Measurements from ENCODE around the gene C14orf39. TPM values are rescaled to one million over a fixed set of nuclear protein-coding genes. Genes with fewer than 3 reads are reported as not detected.

C14orf39 gene
- total RNA-seq: 0.58 TPM in 1 of 2 replicates, not detected in the other

DNA sequence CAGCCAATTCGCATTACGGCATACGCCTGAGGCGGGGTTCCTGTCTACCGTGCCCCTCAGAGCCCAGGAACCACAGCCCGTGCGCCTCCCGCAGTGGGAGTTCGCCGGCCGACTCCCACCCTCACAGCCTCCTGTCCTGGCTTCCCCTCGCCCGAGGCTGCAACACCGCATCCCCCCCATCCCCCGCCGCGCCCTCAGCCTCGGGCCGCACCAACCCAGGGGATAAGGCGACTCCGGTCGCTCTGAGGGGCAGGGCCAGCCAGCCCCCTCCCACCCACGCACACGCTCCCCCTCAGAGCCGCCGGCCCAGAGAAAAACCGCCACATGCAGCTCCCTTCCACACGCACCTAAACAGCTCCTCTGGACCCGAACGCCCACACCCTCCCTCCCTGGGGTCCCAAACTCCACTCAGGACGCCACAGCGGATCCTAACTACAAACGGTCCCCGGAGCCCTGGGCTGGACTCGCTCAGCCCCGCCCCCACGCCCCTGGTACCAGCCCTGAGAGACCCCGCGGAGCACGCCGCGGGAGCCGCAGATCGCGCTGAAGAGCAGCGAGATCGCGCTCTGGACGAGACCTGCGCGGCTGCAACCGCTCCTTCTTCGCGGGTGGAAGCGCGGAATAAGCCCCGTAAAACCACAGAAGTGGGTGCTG lies at the start of gene C14orf39:
TSS of gene C14orf39 (minus strand) at position 466 of the 654 bp plus-strand sequence. CDS start 985 bp downstream, outside the sequence.
- Histone ChIP-seq H3K4me3 (ENCODE audit: low read depth, low read length) (peak within 1 kb of the TSS; percentile 54), H3K27me3 (ENCODE audit: control insufficient read depth, insufficient read depth, low read length) (peaks cover 19% of the 10 kb centered on the region), H3K36me3 (ENCODE audit: control insufficient read depth, insufficient read depth, low read length) (no peaks in the 10 kb centered on the region)
- no peak for TF ChIP-seq CTCF (IDR thresholded peaks at IDR 0.05; ENCODE audit: insufficient read depth, low read length, poor library complexity, severe bottlenecking)
- peak; percentile 10 for DNase-seq (ENCODE audit: low read depth)

GRCh38 chr14:60532442-60532841 lies 46.6 kb upstream of the C14orf39 start:
- no peaks in the 10 kb centered on the region for H3K36me3 ChIP-seq (ENCODE audit: control insufficient read depth, insufficient read depth, low read length)
- no peak for DNase-seq (ENCODE audit: low read depth)
- no peak for TF ChIP-seq CTCF (IDR thresholded peaks at IDR 0.05; ENCODE audit: insufficient read depth, low read length, poor library complexity, severe bottlenecking)
- no peaks in the 10 kb centered on the region for H3K27me3 ChIP-seq (ENCODE audit: control insufficient read depth, insufficient read depth, low read length)
- H3K4me3 ChIP-seq (ENCODE audit: low read depth, low read length): no peak overlapping the region

- Histone ChIP-seq H3K4me3 (ENCODE audit: low read depth, low read length) (no peak overlapping the region), H3K27me3 (ENCODE audit: control insufficient read depth, insufficient read depth, low read length) (peaks cover 57% of the 10 kb centered on the region), H3K36me3 (ENCODE audit: control insufficient read depth, insufficient read depth, low read length) (no peaks in the 10 kb centered on the region)
- no peak for DNase-seq (ENCODE audit: low read depth)
- TF ChIP-seq CTCF (IDR thresholded peaks at IDR 0.05; ENCODE audit: insufficient read depth, low read length, poor library complexity, severe bottlenecking): no peak
These were observed 29.8 kb upstream of the C14orf39 start for GRCh38 chr14:60515511-60516289.

DNA sequence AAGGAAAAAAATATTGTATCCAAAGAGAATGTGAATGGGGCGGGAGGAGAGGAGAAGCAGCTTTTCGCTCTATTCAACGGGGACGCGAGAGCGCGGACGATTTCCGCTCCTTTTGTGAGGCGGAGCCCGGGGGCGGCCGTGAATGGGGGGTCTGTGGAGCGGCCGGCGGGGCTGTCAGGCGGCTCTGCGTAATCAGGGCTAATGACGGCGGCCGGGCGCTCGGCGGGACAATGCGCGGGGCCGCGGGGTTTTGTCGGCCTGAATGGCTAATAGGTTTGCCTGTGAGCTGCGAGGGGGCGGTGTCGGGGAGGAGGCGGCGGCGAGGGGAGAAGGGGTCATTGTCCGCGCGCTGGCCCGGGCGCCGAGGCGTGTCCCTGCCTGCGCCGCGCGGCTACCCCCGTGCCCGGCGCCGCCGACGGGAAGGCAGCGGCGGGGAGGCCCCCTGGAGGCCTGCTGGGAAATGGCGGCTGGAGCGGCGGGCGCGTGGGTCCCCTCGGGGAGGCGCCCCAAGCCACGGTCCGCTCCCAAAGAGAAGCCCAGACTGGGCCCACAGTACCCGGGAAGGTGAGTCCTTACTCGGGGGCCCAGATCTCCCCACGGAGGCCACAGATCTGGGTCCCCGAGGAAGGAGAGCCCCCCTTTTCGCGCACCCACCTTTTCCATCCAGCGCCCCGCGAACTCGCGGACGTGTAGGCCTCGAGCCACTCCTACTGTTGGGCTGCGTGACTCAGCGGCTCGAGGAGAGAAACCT lies 29.1 kb upstream of the C14orf39 start:
- H3K27me3 ChIP-seq (ENCODE audit: control insufficient read depth, insufficient read depth, low read length): peaks cover 65% of the 10 kb centered on the region
- DNase-seq (ENCODE audit: low read depth): no peak
- TF ChIP-seq CTCF (IDR thresholded peaks at IDR 0.05; ENCODE audit: insufficient read depth, low read length, poor library complexity, severe bottlenecking): peak; percentile 35
- H3K36me3 ChIP-seq (ENCODE audit: control insufficient read depth, insufficient read depth, low read length): no peaks in the 10 kb centered on the region
- peak overlapping the region; percentile 27 for H3K4me3 ChIP-seq (ENCODE audit: low read depth, low read length)

- Histone ChIP-seq H3K27me3 (ENCODE audit: control insufficient read depth, insufficient read depth, low read length) (peaks cover 70% of the 10 kb centered on the region), H3K36me3 (ENCODE audit: control insufficient read depth, insufficient read depth, low read length) (no peaks in the 10 kb centered on the region), H3K4me3 (ENCODE audit: low read depth, low read length) (no peak overlapping the region)
- no peak for TF ChIP-seq CTCF (IDR thresholded peaks at IDR 0.05; ENCODE audit: insufficient read depth, low read length, poor library complexity, severe bottlenecking)
- no peak for DNase-seq (ENCODE audit: low read depth)
These were observed 28.5 kb upstream of the C14orf39 start for GRCh38 chr14:60514378-60514740.
